ENCODE data around the gene PALLD.

GRCh38 chr4:168654848-168655174, 158.0 kb downstream of the PALLD start:
- no peak for TF ChIP-seq CTCF (IDR thresholded peaks at IDR 0.05)
- no peak for TF ChIP-seq E2F5 (CRISPR knock-in tag; IDR thresholded peaks at IDR 0.05)
- TF ChIP-seq SP1 (CRISPR knock-in tag; conservative IDR thresholded peaks at IDR 0.05) = no peak
- no peak for TF ChIP-seq ATF6 (CRISPR knock-in tag; IDR thresholded peaks at IDR 0.05)

All from WTC11 (cell line).